GM21737 (cell line): Measurements from ENCODE around the gene PDZD2.

ENCODE experiments used
- ATAC-seq: cut with Tn5 transposase; IDR thresholded peaks from one replicate; pipeline ENCODE4 v1.9.1; 2021; ENCODE audit warnings: mild to moderate bottlenecking, moderate library complexity; ENCODE audit not compliant: unreplicated experiment

The PDZD2 gene

DNA sequence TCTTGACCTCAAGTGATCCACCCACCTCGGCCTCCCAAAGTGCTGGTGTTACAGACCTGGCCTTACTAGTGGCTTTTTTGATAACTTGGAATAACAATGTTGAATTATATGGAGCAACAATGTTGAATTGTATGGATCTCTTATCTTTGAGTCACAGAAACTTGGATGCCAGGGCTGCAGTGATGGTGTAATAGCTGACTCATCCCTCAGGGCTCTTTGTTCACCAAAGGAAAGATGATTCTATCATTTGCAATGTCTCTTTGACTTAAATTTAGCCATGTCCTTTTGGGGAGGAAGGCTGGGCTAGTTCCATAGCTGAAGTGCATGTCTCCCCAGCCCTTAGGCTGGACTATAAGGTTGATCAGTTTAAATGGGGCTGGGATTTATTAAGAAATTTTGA is 172.3 kb downstream of the PDZD2 start:
- no peak for ATAC-seq

DNA sequence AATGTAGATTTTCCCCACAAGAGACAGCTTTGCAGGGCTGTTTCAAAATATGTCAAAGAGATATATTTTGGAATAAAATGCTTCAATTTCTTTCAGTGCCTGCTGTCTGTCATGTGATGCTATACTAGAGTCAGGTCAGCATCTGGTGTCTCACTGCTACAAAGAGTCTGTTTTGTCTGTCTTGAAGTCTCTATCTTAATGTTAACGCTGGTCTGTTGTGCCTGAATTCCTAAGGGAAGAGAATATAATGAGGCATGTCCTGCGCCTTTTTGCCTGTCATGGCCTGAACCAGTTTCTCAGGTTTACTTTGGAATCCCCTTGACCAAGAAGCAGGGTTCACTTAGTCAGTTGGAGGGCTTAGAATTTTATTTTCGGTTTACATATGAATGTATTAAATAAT is 176.4 kb downstream of the PDZD2 start:
- ATAC-seq, result no peak

DNA sequence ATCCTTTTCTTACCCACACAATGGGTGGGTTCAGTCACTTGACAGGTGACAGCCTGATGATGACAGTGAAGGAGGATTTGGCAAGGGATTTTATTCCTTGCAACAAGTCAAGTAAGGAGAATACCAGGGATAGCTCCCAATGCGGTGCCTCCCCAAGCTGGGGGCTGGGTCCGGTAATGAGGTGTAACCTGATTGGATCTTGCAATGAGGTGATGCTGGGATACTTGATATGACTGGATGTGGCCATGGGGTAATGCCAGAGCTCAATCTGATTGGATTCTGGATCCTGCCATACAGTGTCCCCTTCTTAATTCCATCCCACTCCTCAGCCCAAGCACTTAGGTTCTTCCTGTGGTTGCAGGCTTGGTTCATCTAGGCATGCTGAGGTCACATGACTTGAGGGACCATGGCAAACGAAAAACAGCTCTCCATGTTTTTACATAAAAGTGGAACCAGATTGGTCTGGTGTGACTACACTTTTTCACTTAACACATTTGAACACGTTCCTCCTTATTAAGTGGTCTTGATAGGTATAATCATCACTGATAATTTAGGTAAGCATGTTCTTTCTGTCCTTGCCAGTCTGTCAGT is 181.1 kb downstream of the PDZD2 start:
- ATAC-seq, result no peak

DNA sequence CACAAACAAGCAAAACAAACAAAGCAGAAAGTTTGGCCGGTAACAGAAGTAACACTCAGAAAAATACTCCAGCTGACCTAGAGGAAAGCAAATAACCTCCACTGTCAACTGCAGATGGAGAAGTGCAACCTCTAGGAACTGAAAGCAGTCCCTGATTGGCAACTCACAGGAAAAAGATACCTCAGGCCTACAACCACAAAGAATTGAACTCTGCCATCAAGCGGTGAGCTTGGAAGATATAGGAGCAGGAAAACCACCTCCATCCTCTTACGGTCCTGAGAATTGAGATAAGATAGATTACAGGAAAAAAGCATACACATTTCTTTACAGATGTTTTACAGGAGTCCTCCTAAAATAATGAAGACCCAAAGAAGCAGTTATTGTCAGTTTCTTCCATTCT is 184.5 kb downstream of the PDZD2 start:
- no peak for ATAC-seq

DNA sequence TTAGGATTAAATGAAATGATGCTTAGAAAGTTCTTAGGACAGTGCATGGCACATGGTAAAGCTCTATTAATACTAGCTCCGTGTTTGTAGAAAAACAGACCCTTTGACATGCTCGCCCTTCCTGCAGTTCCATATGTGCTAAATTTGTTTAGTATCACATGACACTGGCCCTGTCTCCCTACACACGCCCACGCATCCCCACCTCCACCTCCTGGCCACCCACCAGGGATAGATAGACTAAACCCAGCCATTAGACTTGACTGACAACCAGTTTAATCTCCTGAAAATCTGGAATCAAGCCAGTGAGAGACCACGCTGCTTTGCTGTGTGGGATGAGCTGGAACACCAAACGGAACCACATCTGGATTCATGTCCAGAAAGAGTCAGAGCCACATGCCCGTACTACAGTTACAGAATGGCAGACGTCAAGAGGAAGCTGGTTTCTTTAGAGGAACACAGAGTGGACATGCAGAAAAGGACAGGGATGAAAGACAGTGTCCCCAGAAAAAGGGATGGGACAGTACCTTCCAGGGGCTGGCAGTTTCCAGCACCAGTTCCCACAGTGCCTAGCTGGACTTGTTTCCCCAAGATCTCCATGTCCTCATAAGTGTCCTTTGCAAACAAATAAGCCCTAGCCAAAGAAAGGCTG is 186.1 kb downstream of the PDZD2 start:
- no peak for ATAC-seq

DNA sequence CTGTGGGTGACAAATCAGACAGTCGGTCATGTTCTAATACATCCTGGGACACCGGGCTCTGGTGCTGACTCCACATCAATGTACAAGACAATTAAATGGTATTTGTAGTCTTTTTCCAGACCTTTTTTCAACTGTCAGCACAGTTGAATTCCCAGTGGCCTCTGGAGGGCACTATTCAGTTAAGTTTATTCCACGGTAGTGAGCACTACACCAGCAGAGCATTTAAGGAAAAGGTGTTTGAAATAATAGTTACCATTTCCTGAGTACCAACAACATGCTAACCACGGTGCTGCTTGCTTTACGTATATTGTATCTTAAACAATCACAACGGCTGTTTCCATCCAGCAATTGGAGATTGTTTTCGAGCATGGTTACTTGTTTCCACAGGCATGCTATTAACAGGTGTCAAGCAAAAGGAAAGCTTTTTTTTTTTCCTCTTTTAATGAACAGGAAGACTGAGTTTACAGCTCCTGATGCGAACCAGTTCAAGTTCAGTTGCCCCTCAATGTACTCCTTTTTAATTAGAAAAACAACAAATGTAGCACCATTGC is 186.7 kb downstream of the PDZD2 start:
- ATAC-seq, result no peak

DNA sequence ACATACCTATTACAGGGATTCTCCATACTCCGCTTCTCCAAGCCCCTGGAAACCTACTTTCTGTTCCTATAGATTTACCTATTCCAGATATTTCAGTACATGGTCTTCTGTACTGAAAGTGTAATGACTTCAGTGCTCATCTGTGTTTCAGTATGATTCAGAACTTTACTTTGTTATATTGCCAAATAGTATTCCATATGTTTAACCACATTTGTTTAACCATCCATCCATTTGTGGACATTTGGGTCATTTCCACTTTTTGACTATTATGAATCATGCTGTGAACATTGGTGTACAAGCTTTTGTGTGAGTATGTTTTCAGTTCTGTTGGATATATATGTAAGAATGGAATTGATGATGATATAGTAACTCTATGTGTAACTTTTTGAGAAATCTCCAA is 188.9 kb downstream of the PDZD2 start:
- ATAC-seq, result no peak

DNA sequence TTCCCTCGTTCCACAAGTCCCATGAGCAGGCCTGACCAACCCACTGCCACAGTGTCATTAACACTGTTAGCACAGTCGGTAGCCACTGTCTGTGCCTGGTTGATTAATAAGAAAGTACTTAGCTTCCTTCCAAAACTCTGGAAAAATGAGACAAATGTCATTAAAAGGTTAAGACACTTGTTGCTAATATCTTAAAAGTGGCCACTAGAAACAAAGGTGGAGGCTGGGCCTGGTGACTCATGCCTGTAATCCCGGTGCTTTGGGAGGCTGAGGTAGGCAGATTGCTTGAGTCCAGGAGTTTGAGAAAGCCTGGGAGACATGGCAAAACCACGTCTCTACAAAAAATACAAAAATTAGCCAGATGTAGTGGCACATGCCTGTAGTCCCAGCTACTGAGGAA is 194.0 kb downstream of the PDZD2 start:
- ATAC-seq, result no peak

DNA sequence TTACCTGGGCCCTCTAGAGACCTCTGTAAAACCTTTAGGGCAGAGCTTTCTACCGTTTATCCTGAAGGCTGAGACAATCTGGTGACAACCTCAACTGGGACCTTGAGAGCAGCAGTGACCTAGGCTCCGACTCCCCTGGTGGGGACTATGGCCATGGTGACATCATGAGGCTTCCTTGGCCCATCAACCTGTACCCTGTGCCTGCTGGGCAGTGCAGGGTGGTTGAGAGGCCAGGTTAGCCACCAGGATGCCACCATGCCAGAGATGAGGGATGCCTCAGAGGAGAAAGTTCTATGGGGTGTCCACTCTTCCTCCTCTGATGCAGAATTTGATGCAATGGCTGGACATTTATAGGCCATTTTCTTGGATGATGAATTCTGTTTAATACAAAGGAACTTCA is 194.8 kb downstream of the PDZD2 start:
- ATAC-seq, result no peak

DNA sequence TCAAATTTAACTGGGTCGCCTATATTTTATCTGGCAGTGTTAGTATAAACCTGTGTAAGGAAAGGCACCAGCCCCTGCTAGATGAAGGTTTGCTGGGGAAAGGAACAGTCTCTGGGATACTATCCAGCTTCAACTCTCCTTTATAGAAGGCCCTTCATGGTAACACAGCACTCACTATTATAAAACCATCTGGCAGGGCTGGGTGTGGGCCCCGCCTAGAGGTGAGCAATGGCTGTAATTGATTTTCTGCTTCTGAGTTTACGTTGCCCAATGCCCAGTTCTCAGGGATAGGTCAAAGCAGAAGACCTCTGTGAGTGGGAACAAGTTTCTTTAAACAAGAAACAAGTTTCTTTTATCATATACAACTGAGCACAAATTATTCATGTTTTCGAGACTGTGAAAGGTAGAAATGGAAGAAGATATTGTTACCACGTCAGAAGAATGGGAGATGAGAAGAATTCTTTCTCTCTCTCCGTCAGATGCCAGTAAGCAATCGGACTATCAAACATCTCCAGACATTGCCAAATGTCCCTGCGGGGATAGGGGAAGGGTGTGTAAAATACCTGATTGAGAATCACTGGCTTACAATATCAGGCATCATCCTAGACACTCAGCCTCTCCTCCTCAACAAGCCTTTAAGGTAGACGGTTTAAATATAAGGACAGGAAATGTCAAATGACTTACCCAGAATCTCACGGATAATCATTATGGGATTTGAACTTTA is 205.9 kb downstream of the PDZD2 start:
- ATAC-seq, result no peak

DNA sequence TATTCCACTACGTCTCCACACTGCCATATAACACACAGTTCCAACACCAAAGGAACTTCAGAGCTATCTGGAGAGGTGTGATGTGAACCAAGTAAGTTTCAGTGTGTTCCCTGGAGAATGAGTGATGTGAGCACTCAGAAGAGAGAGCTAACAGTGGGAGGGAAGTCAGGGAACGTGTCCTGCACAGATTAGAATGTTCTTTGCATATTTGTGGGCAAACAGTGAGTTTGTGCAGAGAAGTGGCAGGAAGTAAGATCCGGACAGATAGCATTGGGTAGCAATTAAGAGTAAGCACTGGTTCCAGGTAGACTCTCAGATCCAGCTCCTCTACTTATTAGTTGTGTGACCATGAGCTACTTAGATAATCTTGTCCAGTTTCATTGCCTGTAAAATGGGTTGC is 206.4 kb downstream of the PDZD2 start:
- ATAC-seq, result no peak

DNA sequence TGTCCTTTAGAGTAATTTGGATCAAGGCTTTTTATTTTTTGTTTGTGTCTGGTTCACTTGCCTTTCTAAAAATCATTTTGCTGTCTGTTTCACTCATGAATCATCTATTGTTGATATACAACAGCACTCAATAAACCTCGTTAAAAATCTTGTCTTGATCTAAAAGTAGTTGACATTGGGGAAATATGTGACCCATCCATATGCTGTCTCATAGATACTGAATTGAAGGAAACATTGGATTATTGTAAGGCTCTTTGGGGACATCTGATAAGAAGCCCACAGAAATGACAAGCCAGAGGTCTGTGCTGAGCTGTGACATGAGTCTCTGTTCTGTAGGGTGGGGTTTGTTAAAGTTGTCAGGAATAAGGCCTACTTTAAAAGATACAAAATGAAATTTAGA is 208.0 kb downstream of the PDZD2 start:
- no peak for ATAC-seq

DNA sequence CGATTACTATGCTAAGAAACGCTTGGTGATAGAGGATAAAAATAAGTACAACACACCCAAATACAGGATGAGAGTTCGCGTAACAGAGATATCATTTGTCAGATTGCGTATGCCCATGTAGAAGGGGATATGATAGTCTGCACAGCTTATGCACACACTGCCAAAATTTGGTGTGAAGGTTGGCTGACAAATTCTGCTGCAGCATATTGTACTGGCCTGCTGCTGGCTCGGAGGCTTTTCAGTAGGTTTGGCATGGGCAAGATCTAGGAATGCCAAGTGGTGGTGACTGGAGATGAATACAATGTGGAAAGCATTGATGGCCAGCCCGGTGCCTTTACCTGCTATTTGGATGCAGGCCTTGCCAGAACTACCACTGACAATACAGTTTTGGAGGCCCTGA is 208.4 kb downstream of the PDZD2 start:
- no peak for ATAC-seq

DNA sequence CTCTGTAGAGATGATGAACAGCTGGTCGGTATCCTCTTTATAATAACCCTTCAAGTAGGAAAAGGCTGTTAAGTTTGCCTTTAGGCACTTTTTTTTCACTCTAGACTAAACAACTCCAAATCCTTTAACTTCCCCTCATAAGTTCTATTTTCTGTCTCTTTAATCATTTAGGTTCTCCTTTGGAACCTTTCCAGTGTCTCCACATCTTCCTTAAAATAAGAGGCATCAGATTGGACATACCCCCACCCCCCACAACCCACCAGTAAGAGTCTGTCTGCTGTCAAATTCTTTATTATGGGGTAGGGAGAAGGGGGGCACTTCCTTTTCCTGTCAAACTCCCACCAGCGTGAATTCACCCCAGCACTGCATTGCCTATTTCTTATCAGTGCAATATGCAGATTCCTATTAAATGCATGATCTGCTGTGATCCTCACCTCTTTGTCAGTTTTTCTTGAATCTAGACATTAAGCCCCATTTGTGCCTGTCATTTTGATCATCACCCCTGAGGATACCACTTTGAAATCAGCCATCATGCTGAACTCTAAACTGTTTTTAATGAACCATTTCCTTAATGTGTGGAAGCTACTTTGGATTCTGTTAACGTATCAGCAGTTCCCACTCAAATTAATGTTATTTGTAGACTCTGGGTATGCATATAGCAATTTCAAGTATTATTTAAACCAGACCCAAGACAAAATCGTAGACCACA is 212.2 kb downstream of the PDZD2 start:
- ATAC-seq, result no peak

DNA sequence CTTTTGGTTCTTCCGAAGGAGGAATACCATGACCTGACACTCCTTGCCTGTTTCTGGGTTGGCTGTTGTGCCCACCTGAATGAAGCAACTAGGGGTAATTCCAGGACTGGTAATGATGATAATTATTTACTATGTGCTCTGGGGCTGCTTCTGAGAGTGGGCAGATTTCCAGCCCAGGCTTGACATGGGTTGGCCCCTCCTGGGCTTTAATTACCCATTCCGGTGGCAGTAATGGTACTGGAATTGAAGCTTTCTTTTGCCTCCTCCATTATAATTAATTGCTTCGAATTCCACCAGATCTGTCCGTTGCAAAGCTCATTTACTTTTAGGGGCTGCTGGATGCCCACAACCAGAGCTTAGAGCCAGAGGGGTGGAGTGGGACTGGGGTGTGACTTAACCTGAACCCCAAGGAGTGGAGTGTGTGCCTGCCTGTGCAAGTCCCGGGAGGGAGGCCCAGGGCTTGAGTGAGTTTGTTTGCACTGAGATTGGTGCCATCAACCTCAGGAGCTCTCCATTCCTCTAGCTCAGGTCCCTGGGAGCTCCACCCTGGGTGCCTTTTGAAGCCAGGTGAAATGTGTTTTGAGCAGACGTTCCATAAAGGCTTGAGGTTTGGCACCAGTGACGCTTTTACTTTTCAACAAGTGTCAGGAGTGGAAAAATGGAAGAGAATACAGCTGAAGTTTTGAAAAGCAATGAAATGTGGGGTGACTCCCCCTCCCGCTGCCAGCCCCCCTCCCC is 214.6 kb downstream of the PDZD2 start:
- ATAC-seq, result no peak

DNA sequence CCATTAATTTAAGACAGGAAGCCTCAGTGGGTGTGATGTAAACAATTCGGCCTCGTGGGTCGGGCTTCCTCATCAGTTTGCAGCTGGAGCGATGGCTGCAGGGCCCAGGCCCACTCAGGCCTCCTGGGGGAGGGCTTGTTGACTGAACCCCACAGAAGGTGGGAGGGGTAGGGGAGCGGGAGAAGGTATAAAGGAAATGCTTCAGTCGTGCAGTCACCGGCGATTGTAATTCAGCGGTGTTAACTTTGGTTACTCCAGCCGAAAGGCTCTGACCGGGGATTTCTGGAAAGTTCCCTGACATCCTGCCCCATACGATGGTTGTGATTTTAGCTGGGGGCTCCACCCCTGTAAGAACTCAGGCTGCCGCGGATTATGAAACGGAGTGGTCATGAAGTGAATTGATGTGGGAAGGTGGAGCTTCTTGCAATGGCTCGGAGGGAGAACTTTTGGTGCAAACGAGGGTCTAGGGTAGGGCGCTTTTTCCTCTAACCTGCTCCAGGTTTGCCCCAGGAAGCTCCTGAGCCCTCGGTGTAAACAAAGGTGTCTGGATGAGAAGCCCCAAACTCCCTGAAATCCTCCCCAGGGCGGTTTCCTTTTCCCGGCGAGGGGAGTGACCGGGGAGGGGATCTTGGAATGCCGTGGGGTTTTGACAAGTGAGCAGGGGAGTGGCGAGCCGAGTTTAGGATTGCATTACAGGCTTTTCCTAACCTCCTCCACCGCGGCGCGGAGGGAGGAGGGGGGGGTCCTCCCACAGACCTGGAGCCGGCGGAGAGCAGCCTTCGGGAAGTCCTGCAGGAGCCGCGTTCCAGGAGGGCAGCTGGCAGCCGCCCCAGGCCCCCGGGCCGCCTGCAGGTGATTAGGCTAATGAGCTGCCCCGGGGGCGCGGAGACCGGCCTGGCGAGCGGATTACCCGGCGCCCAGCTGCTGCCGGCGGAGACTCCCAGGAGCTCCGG is 215.5 kb downstream of the PDZD2 start:
- no peak for ATAC-seq

DNA sequence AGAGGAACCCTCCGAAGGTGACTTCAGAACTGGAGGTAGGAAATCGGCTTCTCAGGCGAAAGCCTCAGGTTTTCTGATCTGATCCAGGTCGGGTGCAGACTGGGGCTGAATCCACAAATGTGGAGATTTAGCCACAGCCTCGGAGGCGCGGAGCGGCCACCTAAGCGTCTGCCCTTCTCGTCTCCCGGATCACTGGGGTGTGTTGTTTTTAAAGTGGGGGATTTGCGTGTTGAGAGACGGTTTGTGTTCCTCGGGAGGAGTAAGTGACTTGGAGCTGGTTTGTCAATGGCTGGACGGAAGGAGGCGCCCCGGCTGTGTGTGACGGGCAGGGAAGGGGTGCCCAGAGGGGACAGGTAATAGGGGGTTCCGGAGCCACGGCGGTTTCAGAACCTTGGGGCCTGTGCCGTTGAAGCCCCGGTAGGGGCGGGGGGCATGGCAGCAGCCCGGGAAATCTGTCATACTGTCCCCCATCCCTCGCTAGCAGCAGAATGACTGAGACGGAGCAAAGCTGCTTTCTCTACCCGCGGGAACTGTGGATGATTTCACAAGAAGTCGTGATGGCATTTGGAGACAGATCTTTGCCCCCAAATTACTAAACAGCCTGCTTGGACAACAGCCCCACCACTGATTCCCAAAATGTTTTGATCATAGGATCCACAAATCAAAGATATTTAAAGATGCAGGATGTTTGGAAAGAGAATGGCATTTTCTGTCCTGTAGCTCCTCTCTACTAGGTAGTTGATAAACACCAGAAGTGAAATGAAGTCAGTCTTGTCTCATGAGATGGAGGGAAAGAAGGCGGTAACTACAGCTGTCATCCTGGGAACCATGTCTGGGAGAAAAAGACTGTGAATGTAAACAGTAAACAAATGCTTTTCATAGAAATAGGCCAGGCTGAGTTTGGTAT is 216.5 kb downstream of the PDZD2 start:
- ATAC-seq, result no peak

DNA sequence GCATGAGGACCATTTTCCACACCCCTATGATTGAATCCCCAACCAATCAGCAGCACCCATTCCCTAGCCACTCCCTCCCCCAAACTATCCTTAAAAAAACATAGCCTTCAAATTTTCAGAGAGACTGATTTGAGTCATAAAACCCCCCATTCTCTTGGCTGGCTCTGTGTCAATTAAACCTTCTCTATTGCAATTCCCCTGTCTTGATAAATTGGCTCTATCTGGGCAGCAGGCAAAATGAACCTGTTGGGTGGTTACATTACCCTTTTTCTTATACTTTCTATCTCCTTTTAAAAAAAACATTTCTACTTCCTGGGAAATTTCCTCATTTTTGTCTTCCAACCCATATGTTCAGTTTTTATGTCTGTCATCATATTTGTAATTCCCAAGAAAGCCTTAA is 220.2 kb downstream of the PDZD2 start:
- ATAC-seq, result no peak

DNA sequence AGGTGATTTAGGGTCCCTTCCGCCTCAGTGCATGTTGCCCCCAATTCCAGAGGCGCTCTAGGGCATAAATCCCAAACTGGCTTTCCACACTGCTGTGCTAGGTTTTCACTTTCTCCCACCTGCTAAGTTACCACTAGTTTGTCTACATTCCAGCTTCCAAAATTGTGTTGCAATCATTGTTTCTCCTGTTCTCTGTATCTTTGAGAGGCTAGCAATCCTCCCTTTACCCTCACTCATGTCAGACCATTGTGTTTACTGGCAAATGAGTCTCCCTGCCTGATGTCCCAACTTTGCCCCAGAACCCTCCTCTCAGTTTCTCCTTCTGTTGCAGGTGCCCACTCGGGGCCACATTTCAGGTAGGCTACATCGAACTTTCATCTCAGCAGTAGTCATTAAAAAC is 221.3 kb downstream of the PDZD2 start:
- ATAC-seq, result no peak
